Fibroblast of peridontal ligament (primary cell): Measurements from ENCODE around the gene OR1N1.
"Not testable (repeated sequence)": the region's sequence is repeated elsewhere in the genome, so short reads cannot be mapped to it uniquely, and the experiment has no call there.

Experiments used
- DNase-seq: peaks from one replicate; pipeline ENCODE4 v3.0.0-alpha.2; 2010; ENCODE audit errors: extremely low read depth

Gene OR1N1, protein sequence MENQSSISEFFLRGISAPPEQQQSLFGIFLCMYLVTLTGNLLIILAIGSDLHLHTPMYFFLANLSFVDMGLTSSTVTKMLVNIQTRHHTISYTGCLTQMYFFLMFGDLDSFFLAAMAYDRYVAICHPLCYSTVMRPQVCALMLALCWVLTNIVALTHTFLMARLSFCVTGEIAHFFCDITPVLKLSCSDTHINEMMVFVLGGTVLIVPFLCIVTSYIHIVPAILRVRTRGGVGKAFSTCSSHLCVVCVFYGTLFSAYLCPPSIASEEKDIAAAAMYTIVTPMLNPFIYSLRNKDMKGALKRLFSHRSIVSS

DNA sequence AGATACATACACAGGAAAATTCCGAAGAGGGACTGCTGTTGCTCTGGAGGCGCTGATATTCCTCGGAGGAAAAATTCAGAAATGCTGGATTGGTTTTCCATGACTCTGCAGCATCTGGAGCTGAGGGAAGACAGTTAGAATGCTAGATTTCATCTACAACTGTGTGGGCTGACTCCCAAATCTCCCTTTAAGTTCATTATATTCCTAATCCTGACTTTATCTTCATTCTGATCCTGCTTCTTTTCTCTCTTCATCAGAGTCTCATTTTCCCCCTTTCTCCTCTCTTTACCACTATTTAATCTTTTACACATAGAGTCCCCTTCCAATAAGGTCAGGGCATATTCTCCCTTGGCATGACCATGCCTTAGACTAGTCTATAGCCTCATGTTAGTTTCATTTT, at the start of gene OR1N1:
Gene OR1N1, minus strand, starts transcription at position 101 of the 400 bp plus-strand sequence. Its CDS starts 0 bp downstream, at position 101.
- DNase-seq = no peak

DNA sequence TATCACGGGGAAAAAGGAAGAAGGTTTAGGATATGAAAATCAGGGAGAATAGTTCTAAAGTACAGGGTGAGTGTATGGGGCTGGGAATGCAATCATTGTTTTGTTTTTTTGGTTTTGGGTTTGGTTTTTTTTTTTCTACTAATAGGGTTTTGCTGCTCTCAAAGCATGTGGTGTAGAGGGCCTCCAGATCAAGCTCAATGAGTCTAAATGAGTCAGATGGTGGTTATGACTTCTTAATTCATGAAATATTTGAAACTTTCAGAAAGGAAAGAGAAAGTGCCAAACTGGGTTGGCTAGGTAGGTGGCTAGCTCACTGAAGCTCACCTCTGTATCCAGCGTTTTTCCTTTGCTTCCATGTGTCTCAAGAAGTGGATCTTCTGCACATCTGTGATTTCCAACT, 45.4 kb upstream of the OR1N1 start:
- peak; percentile 3 for DNase-seq

DNA sequence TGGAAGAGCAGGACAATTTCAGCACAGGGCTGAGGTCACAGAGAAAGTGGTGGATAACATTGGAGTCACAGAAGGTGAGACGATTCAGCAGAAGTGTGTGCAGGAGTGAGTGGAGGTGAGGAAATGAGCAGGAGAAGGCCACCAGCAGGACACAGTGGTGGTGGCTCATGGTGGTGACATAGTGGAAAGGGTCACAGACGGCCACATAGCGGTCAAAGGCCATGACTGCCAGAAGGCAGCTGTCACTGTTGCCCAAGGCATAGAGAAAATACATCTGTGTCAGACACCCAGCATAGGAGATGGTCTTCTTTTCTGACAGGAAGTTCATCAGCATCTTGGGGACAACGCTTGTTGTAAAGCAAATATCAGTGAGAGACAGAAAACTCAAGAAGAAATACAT, 40.8 kb upstream of the OR1N1 start:
- DNase-seq = no peak

DNA sequence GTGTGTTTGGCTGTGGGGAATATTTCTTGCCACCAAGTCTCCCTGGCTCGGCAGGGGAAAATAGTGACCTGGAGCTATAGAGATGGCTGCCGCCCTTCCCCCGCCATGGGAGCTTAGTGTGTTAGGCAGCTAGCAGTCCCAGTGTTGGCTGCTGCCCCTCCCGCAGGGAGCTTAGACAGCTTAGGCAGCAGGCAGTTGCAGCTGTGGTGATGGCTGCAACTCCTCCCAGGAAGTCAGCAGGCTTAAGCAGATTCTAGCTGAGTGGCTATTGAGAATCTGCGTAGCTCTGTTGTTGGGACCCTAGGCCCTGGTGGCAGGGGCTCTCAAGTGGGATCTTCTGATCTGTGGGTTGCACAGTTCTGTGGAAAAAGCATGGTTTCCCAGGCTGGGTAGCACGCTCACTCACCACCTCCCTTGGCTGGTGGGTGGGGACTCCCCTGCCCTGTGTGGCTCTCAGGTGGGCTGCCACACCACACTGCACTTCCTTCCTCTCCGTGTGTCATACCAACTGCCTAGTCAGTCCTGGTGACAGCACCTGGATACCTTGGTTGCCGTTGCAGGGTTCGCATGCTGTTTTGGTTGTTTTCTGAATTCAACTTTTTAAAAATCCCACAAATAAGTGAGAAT, 35.2 kb upstream of the OR1N1 start:
- no peak for DNase-seq

DNA sequence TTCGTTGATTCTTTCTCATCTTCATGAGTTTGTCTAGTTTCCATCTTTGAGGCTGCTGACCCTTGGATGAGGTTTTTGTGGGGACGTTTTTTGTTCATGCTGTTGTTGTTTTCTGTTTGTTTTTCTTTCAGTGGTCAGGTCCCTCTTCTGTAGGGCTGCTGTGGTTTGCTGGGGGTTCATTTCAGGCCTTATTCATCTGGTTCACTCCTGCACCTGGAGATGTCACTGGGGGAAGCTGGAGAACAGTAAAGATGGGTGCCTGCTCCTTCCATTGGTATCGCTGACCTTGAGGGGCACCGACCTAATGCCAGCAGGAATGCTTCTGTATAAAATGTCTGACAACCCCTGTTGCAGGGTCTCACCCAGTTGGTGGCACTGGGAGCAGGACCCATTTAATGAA, 34.4 kb upstream of the OR1N1 start:
- no peak for DNase-seq

DNA sequence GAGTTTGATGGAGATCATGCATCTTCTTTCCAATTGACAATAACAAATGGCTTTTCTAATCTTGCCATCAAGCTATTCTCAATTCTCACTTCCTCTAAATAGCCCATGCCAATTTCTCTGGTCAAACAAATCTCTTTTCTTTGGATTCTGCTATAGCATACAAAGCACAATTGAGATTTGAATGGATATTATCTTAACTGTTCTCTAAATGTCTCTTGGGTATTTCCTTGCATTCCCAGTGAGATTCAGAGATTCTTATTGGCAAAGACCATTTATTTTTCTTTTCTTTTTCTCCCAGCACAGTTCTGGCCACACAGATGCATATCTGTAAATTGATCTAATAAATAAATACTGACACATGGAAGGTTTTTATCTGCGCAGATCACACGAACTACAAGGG, 25.7 kb upstream of the OR1N1 start, which contains the start of gene OR1N2:
Gene OR1N2, plus strand, starts transcription at position 301 of the 400 bp plus-strand sequence. CDS start 100 bp downstream, outside the sequence.
- DNase-seq = no peak

DNA sequence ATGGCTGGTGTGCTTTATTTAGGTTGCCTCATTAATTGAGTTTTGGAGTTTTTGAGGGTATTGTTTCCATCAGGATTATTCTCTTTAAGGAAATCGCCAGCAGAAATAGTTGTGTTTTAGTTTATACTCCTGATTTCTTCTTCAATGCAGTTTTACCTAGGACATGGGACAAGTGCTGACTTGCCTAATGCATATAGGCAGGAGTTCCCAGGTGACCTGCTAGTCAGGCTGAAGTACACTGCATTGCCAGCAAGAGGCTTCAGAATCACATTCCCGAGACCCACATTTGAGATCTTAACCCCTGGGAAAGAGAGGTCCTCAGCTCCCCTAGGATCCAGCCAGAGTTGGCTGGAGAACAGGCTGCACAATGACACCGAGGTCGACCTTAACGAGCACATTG, 24.3 kb upstream of the OR1N1 start:
- no peak for DNase-seq

DNA sequence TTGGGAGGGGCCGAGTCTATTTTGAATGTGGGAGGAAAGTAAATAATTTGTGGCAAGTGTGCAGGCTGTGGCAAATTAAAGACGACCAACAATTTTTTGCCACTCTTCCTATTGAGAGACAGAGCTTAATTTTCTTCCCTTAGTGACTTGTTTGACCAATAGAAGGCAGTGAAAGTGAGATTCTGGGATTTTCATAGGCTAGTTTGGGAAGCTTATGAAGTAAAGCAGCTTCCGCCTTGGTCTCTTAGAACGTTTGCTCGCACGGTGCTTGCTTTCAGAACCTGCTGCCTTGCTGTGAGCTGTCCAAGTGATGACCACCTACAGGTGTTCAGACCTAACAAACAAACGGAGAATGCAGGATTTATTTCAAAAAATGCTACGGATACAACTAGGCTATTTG, 19.1 kb upstream of the OR1N1 start:
- peak; percentile 1 for DNase-seq

DNA sequence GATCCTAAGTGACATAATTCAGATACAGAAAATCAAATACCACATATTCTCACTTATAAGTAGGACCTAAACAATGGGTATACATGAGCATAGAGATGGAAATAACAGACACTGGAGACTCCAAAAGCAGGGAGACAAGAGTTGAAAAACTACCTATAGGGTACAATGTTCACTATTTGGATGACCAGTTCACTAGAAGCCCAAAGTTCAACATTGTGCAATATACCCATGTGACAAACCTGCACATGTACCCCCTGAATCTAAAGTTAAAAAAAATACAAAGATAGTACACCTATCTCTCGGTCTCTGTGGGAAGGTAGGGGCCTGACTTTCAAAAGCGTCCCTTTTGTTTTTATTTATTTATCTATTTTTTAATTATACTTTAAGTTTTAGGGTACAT, 11.7 kb upstream of the OR1N1 start:
- no peak for DNase-seq

DNA sequence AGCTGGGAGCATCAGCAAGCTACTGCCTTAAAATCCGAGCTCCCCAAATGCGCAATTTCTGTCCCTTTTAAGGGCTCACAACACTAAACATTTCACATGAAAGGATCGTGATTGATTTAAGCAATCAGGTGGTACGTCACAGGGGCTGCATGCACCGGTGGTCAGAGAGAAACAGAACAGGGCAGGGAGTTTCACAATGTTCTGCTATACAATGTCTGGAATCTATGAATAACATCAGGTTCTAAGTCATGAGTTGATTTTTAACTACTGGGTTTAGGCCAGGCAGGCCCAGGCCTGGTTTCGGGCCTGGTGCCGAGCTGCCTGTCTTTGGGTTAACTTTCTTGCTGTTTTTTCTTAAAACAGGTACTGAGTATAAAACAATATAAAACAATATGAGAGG, 10.0 kb upstream of the OR1N1 start:
- not testable (repeated sequence) for DNase-seq

DNA sequence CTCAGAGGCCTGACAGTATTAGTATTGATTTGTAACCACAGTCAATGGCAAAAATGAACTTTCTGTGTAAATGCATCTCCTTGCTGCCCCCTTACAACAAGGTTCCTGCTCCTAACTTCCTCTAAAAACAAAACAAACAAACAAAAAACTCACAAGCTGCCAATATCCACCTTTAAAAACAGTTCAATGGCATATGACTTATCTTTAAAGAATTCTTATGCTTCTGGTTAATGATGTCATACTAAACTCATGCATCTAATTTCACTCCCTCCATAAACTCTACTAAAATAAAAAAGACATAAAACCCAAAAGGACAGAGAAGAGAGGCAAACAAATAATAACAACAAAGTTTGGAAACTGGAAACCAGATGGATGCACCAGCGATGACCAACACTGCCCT, 9.0 kb upstream of the OR1N1 start:
- DNase-seq = peak; percentile 4

DNA sequence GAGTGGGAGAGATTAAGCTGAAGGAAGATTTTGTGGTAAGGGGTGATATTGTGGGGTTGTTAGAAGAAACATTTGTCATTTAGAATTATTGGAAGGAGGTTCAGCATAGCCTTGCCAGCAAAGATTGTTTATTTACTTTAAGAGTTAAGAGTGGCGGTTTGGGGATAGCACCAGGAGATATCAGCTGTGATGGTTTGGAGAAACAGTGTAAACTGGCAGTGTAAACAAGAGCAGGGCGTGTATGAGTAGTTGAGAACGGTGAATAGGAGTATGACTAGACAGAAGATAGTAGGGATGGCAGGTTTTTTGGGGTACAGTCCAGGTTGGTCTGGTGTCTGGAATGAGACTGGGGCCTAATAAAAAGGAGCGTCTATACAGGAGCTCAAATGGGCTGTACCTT, 4.1 kb upstream of the OR1N1 start:
- DNase-seq = not testable (repeated sequence)

DNA sequence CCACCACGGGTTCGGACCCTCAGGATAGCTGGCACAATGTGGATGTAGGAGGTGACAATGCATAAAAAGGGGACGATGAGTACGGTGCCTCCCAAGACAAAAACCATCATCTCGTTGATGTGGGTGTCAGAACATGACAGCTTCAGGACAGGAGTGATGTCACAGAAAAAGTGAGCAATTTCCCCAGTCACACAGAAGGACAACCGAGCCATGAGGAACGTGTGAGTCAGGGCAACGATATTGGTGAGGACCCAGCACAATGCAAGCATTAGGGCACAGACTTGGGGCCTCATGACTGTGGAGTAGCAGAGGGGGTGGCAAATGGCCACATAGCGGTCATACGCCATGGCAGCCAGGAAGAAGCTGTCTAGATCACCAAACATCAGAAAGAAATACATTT, 491 bp downstream of the OR1N1 start:
- DNase-seq = no peak

DNA sequence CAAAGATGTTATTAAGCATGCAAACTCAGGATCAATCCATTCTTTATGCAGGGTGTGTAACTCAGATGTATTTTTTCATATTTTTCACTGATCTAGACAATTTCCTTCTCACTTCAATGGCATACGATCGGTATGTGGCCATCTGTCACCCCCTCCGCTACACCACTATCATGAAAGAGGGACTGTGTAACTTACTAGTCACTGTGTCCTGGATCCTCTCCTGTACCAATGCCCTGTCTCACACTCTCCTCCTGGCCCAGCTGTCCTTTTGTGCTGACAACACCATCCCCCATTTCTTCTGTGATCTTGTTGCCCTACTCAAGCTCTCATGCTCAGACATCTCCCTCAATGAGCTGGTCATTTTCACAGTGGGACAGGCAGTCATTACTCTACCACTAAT, 7.7 kb downstream of the OR1N1 start:
- DNase-seq = no peak

DNA sequence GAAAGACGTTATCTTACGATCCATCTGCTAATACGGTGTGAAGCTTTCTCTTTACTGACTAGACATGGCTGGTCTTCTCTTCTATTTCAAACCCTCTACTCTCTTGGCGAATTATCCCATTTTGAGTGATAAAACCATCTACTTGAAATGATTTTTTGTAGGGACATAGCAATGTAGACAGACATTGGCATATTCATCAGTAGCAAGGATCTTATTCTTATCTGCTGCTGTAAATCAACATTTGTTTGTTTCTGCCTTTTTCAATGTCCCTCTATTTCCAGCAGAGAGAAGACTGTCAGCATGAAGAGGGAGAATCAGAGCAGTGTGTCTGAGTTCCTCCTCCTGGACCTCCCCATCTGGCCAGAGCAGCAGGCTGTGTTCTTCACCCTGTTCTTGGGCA, 8.3 kb downstream of the OR1N1 start, which contains the start of gene OR1J4:
Gene OR1J4, plus strand, starts transcription at position 301 of the 400 bp plus-strand sequence. Its CDS starts 0 bp downstream, at position 301.
- no peak for DNase-seq

DNA sequence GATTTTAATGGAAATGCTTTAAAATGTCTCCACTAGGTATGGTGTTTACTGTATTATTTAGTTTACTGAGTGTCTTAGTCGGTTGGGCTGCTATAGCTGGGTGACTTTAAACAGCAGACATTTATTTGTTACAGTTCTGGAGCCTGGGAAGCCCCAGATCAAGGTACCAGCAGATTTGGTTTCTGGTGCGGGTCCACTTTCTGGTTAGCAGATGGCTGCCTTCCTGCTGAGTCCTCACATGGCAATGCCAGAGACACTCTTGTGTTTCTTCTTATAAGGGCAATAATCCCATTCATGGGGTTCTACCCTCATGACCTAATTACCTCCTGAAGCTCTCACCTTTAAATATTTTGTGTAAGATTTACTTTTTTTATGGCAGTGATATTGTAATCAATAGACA, 8.9 kb downstream of the OR1N1 start:
- DNase-seq = no peak

DNA sequence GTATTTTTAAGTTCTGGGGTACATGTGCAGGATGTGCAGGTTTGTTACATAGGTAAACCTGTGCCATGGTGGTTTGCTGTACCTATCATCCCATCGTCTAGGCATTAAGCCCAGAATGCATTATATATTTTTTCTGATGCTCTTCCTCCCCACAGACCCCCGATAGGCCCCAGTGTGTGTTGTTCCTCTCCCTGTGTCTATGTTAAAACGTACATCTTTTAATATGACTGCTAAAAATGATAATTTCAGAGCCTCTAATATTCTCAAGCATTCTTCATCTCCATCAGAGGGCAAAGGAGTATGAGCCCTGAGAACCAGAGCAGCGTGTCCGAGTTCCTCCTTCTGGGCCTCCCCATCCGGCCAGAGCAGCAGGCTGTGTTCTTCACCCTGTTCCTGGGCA, 16.6 kb downstream of the OR1N1 start, which contains the start of gene OR1J2:
Gene OR1J2, plus strand, starts transcription at position 301 of the 400 bp plus-strand sequence. Its CDS starts 0 bp downstream, at position 301.
- no peak for DNase-seq

DNA sequence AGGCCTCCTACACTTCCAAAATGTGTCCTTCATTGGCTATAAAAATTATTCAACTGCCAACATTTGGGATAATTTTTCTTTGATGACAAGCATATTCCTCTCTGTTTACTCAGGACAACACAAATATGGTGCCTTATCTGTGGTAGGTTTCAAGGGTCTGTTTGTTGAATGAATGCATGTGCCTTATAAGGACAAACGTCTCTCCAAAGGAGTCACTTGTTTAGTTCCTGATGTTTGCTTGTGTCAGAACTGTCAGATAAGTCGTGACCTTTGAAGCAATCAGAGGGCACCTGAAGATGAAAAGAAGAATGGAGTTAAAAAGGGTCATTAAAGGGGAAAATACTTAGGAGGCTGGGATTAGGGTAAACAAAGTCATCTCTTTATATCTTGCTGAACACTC, 20.1 kb downstream of the OR1N1 start:
- DNase-seq = no peak

DNA sequence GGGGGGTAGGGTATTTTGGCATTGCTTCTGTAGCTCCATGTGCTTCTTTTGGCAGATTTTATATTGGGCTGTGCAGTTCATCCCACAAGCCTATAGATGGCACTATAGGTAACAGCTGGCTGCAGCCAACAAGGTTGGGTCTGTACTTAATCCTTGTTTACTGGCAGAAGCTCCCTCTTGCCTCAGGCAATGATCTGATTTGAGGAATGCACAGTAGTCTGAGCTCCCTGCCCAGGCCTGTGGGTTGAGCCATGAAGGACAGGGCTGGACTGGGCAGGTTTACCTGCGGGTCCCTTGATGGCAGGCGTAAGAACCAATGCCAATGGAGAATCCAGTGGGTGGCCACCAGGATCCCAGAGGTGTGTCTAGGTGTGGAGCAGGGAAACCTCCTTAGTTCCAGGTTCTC, 28.2 kb downstream of the OR1N1 start:
- peak; percentile 42 for DNase-seq

DNA sequence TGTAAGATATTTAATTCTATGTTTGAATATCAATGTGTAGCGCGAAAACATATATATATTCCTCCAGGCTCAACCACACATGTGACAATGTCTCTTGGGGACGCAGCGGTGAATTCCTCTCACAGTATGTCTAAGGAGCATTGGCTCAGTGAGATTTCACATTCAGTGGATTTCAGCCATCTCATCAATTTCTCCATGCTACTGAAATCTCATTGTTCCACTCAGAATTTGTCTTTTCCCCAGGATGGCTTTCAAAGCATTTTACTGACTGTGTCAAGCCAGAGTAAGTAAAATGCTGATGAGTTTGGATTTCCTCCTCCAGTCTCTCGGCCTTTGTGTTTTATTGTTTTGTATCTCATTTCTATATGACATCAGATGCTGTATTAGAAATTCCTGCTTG, 48.0 kb downstream of the OR1N1 start:
- no peak for DNase-seq

DNA sequence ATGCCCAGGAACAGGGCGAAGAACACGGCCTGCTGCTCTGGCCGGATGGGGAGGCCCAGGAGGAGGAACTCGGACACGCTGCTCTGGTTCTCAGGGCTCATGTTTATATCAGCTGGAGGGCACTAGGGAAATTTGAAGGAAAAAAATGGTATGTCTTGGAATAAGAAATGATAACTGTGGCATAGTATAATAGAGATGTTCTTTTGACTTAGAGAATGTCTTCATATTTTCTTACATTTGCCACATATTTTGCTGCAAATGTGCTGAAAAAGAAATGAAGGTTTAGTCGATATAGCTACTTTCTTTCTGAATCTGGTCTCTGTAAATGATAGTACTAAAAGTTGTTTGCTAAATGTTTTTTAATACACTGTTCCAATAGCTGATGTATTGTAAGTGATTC, 49.3 kb downstream of the OR1N1 start, which contains the start of gene OR1J1:
Gene OR1J1, minus strand, starts transcription at position 101 of the 400 bp plus-strand sequence. Its CDS starts 0 bp downstream, at position 101.
- no peak for DNase-seq

DNA sequence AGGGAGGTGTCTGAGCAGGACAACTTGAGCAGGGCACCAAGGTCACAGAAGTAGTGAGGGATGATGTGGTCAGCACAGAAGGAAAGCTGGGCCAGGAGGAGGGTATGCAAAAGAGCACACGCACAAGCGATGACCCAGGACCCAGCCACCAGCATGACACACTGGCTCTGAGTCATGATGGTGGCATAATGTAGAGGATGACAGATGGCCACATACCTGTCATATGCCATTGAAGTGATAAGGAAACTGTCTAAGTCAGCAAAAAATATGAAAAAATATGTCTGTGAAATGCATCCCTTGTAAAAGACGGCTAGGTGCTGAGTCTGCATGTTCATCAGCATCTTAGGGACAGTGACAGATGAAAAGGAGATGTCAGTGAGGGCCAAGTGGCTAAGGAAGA, 49.7 kb downstream of the OR1N1 start:
- DNase-seq = no peak
